A549 (cell line): ENCODE results near the gene ANKDD1A. TPM values are rescaled to one million over a fixed set of nuclear protein-coding genes. Genes with fewer than 3 reads are reported as not detected.
A peak's percentile ranks its signal among the peaks of the same experiment; 100 is the strongest.

Experiments used
- ATAC-seq, 2 experiments: fragments of 200-7000 bp in 1 of 2; fragments of >200 bp in 1 of 2; cut with Nextera tagmentation in 1 of 2; cut with Tn5 transposase in 1 of 2; 3 replicates each; pipeline versions ENCODE4 v1.8.0 to v1.9.1; 2018 to 2020; ENCODE audit warnings: mild to moderate bottlenecking in 1 of 2, moderate library complexity in 1 of 2
- CTCF ChIA-PET: fragments of 300-600 bp; sonication (Branson Sonifier 250); formaldehyde crosslinking; extraction: SDS; loops from one replicate; lab custom pipeline; 2021; ENCODE audit warnings: antibody characterized with exemption, inconsistent platforms; lab: Yijun Ruan, JAX
- POLR2A ChIA-PET: fragments of 350-600 bp; formaldehyde crosslinking; extraction: SDS; loops from one replicate; lab custom pipeline; 2021; ENCODE audit warnings: antibody characterized with exemption, inconsistent platforms; lab: Yijun Ruan, JAX
- DNase-seq, 2 experiments: peaks; one replicate each; pipeline versions ENCODE4 v3.0.0 to v3.0.0-alpha.2; 2011 to 2016; ENCODE audit warnings: low read depth in 1 of 2, low spot score in 1 of 2
- FAIRE-seq: peaks from 2 replicates; lab custom pipeline; 2011; peaks lifted over from hg19 to GRCh38; lab: Jason Lieb, UNC
- H3K27ac ChIP-seq, 2 experiments: fragments of >200 bp; sonication (Bioruptor Twin); formaldehyde crosslinking; 3 replicates each; pipeline ENCODE4 v1.5.1; 2016 to 2017
- H3K4me1 ChIP-seq: fragments of >200 bp; sonication (Bioruptor Twin); formaldehyde crosslinking; 3 replicates; pipeline ENCODE4 v1.6.1; 2016
- H3K4me2 ChIP-seq: fragments of >200 bp; sonication (Bioruptor Twin); formaldehyde crosslinking; 3 replicates; pipeline ENCODE4 v1.6.1; 2016
- H3K4me3 ChIP-seq: fragments of >200 bp; sonication (Bioruptor Twin); formaldehyde crosslinking; 3 replicates; pipeline ENCODE4 v1.5.1; 2016
- H3K9me3 ChIP-seq: fragments of >200 bp; sonication (Bioruptor Twin); formaldehyde crosslinking; 3 replicates; pipeline ENCODE4 v1.6.1; 2016
- CTCF ChIP-seq: fragments of >200 bp; sonication (Bioruptor Twin); formaldehyde crosslinking; IDR thresholded peaks from 3 replicates; pipeline ENCODE4 v1.5.1; 2016
- EHF ChIP-seq: fragments of 250-450 bp; sonication (Bioruptor Pico); IDR thresholded peaks from 2 replicates; pipeline ENCODE4 v1.5.0; 2020; ENCODE audit warnings: mild to moderate bottlenecking
- FOSB ChIP-seq: fragments of 250-450 bp; sonication (Bioruptor Pico); IDR thresholded peaks from 2 replicates; pipeline ENCODE4 v1.5.0; 2020; ENCODE audit warnings: mild to moderate bottlenecking, moderate library complexity
- FOSL2 ChIP-seq, 2 experiments: fragments of 450-650 bp in 1 of 2; fragments of >200 bp in 1 of 2; sonication (Bioruptor Twin) in 1 of 2; formaldehyde crosslinking; IDR thresholded peaks; 2 replicates each; pipeline versions ENCODE4 v1.5.0 to v1.6.1; 2016 to 2020; ENCODE audit warnings: mild to moderate bottlenecking in 1 of 2, moderate library complexity in 1 of 2
- FOXS1 ChIP-seq: fragments of 250-450 bp; sonication (Bioruptor Pico); IDR thresholded peaks from 2 replicates; pipeline ENCODE4 v1.5.0; 2020; ENCODE audit warnings: mild to moderate bottlenecking, moderate library complexity
- HDAC2 ChIP-seq: fragments of 200-600 bp; sonication (generic); IDR thresholded peaks from 2 replicates; pipeline ENCODE4 v1.6.1; 2016
- HEYL ChIP-seq: fragments of 250-450 bp; sonication (Bioruptor Pico); IDR thresholded peaks from 2 replicates; pipeline ENCODE4 v1.8.0; 2021; ENCODE audit warnings: mild to moderate bottlenecking, moderate library complexity
- HOXB13 ChIP-seq: fragments of 250-450 bp; sonication (Bioruptor Pico); IDR thresholded peaks from 2 replicates; pipeline ENCODE4 v1.5.0; 2020; ENCODE audit warnings: low read depth, mild to moderate bottlenecking, moderate library complexity
- HOXB5 ChIP-seq: fragments of 250-450 bp; sonication (Bioruptor Pico); IDR thresholded peaks from 2 replicates; pipeline ENCODE4 v1.5.0; 2020; ENCODE audit warnings: mild to moderate bottlenecking, moderate library complexity
- MYC ChIP-seq: IDR thresholded peaks from 2 replicates; pipeline ENCODE4 v1.6.1; 2012; ENCODE audit warnings: mild to moderate bottlenecking, inconsistent platforms, low read length, improper control_type of control experiment, borderline replicate concordance
- POLR2A ChIP-seq: IDR thresholded peaks from 2 replicates; pipeline ENCODE4 v1.6.1; 2012; ENCODE audit warnings: mild to moderate bottlenecking, low read length
- POLR2AphosphoS2 ChIP-seq: conservative IDR thresholded peaks from 2 replicates; pipeline ENCODE4 v1.6.1; 2012; ENCODE audit warnings: low read length, improper control_type of control experiment, inconsistent platforms
- SREBF2 ChIP-seq: fragments of 450-650 bp; IDR thresholded peaks from 2 replicates; pipeline ENCODE4 v1.6.1; 2014; ENCODE audit warnings: mild to moderate bottlenecking, moderate library complexity
- TP53 ChIP-seq: fragments of 250-450 bp; sonication (Bioruptor Pico); IDR thresholded peaks from 2 replicates; pipeline ENCODE4 v1.5.0; 2021; ENCODE audit warnings: mild to moderate bottlenecking, moderate library complexity
- ZC3H11A ChIP-seq: fragments of 450-650 bp; IDR thresholded peaks from 2 replicates; pipeline ENCODE4 v1.6.1; 2014; ENCODE audit warnings: antibody characterized with exemption, mild to moderate bottlenecking
- ZNF302 ChIP-seq: fragments of 250-450 bp; sonication (Bioruptor Pico); IDR thresholded peaks from 2 replicates; pipeline ENCODE4 v1.9.0; 2021; ENCODE audit warnings: inconsistent platforms, mild to moderate bottlenecking, moderate library complexity
- WGBS: methylation state at CpG from one replicate; pipeline ENCODE4 v1.1.6; 2017; ENCODE audit errors: missing lambda C conversion rate; 5-methylcytosine and 5-hydroxymethylcytosine counted together
- polyA plus RNA-seq, 4 experiments: library from polyadenylated mRNA; depleted of rRNA in 3 of 4; stranded (reverse); fragments of >200 nt; fragmentation: RNase III in 1 of 4; extraction: RNeasy Plus Mini Kit Qiagen cat#74134 plus additional on column Dnase treatment in 1 of 4; gene quantifications; 2 replicates in 3 of 4; 3 replicates in 1 of 4; pipeline ENCODE4 v1.2.3, GENCODE V29; 2011 to 2017
- TF ChIP-seq, protein P1 (sequence below): IDR thresholded peaks from 2 replicates; pipeline ENCODE4 v1.6.1; 2012; ENCODE audit warnings: low read depth, borderline replicate concordance
- TF ChIP-seq, protein P2 (sequence below): fragments of >200 bp; sonication (Bioruptor Twin); formaldehyde crosslinking; IDR thresholded peaks from 2 replicates; pipeline ENCODE4 v1.6.1; 2016
- TF ChIP-seq, protein P3 (sequence below): fragments of 200-600 bp; sonication (generic); IDR thresholded peaks from 2 replicates; pipeline ENCODE4 v1.6.1; 2016; ENCODE audit warnings: antibody characterized with exemption, mild to moderate bottlenecking, moderate library complexity
- TF ChIP-seq, protein P4 (sequence below): fragments of >200 bp; sonication (Bioruptor Twin); formaldehyde crosslinking; IDR thresholded peaks from 3 replicates; pipeline ENCODE4 v1.6.1; 2016

The ANKDD1A gene
- polyA plus RNA-seq, 2 of the 4 experiments (the other 2 are of a cell fraction): 2.7 to 2.8 TPM

DNA sequence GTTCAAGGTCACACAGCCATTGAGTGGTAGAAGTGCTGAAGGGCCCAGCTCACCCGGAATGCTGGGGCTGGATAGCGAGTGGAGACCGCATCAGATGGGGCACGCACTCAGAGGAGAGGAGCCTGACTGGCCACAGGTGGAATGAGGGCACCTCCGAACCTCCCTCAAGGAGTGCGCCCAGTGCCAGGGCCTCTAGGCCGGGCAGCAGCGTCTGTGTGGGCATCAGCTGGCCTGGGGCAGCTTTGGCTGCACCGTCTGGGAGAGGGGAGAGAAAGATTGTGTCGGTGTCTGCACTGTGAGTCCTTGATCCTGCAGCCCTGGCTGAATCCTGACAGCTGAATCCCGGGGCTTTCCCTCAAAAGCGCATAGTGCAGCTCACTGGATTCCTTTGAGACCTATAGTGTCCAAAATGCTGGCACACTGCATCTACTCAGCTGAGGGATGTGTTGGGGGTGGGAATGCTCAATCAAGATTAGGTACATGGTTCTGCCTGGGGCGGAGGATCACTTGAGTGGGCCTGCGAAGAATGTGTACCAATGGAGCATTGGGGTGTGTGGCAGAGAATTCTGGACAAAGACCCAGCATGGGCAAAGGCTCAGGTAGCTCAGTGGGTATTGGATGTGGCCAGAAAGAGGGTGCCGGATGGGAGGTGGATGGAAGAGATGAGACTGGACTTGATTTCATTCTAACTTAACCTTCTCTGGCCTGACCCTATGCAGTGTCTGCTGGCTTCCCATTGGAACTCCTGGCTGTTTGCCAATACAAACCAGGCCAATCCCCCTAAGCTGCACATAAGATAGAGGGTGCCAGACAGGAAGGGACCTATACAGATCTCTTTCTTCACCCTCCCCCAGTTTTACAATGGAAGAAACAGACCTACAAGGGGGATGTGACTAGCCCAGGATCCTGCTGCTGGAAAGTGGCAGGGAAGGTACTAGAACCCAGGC lies 950 bp downstream of the ANKDD1A start:
- POLR2A ChIA-PET: interaction anchor here (2.2 kb wide), 1 partner anchor 72 kb away, joined by 9 read pairs; the partner anchor contains the start of gene PLEKHO2
- peak overlapping the region; percentile 46 for H3K4me3 ChIP-seq
- DNase-seq (no peak), FAIRE-seq (no peak), ATAC-seq (peak; percentile 3 to 7; a peak in 3 of 6 replicates)
- TF ChIP-seq HEYL: no peak
- no peak for TF ChIP-seq CTCF
- TF ChIP-seq ZC3H11A: no peak
- no peak for TF ChIP-seq HOXB13 (CRISPR knock-in tag)
- no peak for TF ChIP-seq FOSB (CRISPR knock-in tag)
- no peak for TF ChIP-seq FOXS1 (CRISPR knock-in tag)
- TF ChIP-seq SREBF2: no peak
- TF ChIP-seq, protein P1, sequence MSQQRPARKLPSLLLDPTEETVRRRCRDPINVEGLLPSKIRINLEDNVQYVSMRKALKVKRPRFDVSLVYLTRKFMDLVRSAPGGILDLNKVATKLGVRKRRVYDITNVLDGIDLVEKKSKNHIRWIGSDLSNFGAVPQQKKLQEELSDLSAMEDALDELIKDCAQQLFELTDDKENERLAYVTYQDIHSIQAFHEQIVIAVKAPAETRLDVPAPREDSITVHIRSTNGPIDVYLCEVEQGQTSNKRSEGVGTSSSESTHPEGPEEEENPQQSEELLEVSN: no peak
- TF ChIP-seq HOXB5 (CRISPR knock-in tag): no peak
- TF ChIP-seq, protein P2, sequence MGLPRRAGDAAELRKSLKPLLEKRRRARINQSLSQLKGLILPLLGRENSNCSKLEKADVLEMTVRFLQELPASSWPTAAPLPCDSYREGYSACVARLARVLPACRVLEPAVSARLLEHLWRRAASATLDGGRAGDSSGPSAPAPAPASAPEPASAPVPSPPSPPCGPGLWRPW: no peak
- TF ChIP-seq FOSL2 (IDR thresholded peaks at IDR 0.05): no peak
- no peak for TF ChIP-seq FOSL2 (CRISPR knock-in tag; IDR thresholded peaks at IDR 0.05)
- no peak for TF ChIP-seq POLR2AphosphoS2
- TF ChIP-seq, protein P3, sequence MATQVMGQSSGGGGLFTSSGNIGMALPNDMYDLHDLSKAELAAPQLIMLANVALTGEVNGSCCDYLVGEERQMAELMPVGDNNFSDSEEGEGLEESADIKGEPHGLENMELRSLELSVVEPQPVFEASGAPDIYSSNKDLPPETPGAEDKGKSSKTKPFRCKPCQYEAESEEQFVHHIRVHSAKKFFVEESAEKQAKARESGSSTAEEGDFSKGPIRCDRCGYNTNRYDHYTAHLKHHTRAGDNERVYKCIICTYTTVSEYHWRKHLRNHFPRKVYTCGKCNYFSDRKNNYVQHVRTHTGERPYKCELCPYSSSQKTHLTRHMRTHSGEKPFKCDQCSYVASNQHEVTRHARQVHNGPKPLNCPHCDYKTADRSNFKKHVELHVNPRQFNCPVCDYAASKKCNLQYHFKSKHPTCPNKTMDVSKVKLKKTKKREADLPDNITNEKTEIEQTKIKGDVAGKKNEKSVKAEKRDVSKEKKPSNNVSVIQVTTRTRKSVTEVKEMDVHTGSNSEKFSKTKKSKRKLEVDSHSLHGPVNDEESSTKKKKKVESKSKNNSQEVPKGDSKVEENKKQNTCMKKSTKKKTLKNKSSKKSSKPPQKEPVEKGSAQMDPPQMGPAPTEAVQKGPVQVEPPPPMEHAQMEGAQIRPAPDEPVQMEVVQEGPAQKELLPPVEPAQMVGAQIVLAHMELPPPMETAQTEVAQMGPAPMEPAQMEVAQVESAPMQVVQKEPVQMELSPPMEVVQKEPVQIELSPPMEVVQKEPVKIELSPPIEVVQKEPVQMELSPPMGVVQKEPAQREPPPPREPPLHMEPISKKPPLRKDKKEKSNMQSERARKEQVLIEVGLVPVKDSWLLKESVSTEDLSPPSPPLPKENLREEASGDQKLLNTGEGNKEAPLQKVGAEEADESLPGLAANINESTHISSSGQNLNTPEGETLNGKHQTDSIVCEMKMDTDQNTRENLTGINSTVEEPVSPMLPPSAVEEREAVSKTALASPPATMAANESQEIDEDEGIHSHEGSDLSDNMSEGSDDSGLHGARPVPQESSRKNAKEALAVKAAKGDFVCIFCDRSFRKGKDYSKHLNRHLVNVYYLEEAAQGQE: no peak
- TF ChIP-seq HDAC2: no peak
- no peak for TF ChIP-seq EHF (CRISPR knock-in tag)
- no peak for TF ChIP-seq POLR2A
- TF ChIP-seq TP53 (CRISPR knock-in tag): no peak
- TF ChIP-seq MYC: no peak
- no peak for TF ChIP-seq ZNF302 (CRISPR knock-in tag)
- TF ChIP-seq, protein P4, sequence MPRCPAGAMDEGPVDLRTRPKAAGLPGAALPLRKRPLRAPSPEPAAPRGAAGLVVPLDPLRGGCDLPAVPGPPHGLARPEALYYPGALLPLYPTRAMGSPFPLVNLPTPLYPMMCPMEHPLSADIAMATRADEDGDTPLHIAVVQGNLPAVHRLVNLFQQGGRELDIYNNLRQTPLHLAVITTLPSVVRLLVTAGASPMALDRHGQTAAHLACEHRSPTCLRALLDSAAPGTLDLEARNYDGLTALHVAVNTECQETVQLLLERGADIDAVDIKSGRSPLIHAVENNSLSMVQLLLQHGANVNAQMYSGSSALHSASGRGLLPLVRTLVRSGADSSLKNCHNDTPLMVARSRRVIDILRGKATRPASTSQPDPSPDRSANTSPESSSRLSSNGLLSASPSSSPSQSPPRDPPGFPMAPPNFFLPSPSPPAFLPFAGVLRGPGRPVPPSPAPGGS: no peak
- peak overlapping the region in 1 of 2 experiments; percentile 84; a peak in 2 of 6 replicates for H3K27ac ChIP-seq
- CTCF ChIA-PET: interaction anchor here (0.7 to 2.4 kb wide), 7 partner anchors 8 to 77 kb away, joined by 3 to 10 read pairs (median 4); no protein-coding TSS in a partner anchor
- H3K9me3 ChIP-seq: no peaks in the 10 kb centered on the region
- peak overlapping the region; percentile 76 for H3K4me2 ChIP-seq
- peaks cover 6% of the 10 kb centered on the region; the same call in 2 of the 3 replicates for H3K4me1 ChIP-seq
- WGBS: 88% methylated on average over 15 of the region's 15 CpGs
